H1 (cell line): ENCODE results near the gene NRXN3. TPM values are rescaled to one million over a fixed set of nuclear protein-coding genes. Genes with fewer than 3 reads are reported as not detected.

Source experiments
- CTCF ChIA-PET: fragments of 300-600 bp; sonication (Branson Sonifier 250); formaldehyde crosslinking; loops from one replicate; lab custom pipeline; 2021; ENCODE audit not compliant: partially characterized antibody; lab: Charles Lee
- POLR2A ChIA-PET: fragments of 300-600 bp; sonication (Branson Sonifier 250); formaldehyde crosslinking; loops from one replicate; lab custom pipeline; 2021; ENCODE audit warnings: inconsistent platforms; ENCODE audit not compliant: partially characterized antibody; lab: Charles Lee
- DNase-seq, 2 experiments: peaks; one replicate each; pipeline versions ENCODE4 v3.0.0 to v3.0.0-alpha.2; 2010 to 2022; ENCODE audit warnings: low spot score in 2 of 2, low read depth in 1 of 2, mixed read lengths in 1 of 2
- FAIRE-seq: peaks from 2 replicates; lab custom pipeline; 2011; peaks lifted over from hg19 to GRCh38; lab: Jason Lieb, UNC
- H2AFZ ChIP-seq: 2 replicates; pipeline ENCODE4 v1.8.1; 2012; ENCODE audit warnings: low read length, inconsistent platforms
- H2AK5ac ChIP-seq: 2 replicates; pipeline ENCODE4 v1.6.1; 2013; ENCODE audit warnings: low read depth, low read length
- H2BK120ac ChIP-seq: replicated peaks from 2 replicates; pipeline ENCODE3; 2013; ENCODE audit warnings: low read depth, low read length, inconsistent platforms
- H2BK12ac ChIP-seq: 2 replicates; pipeline ENCODE4 v1.6.1; 2013; ENCODE audit warnings: low read depth, low read length
- H2BK15ac ChIP-seq: 2 replicates; pipeline ENCODE4 v1.6.1; 2013; ENCODE audit warnings: low read length
- H2BK20ac ChIP-seq: 2 replicates; pipeline ENCODE4 v1.6.1; 2013; ENCODE audit warnings: low read length
- H2BK5ac ChIP-seq: 2 replicates; pipeline ENCODE4 v1.6.1; 2013; ENCODE audit warnings: low read depth, low read length
- H3K14ac ChIP-seq: 2 replicates; pipeline ENCODE4 v1.6.1; 2013; ENCODE audit warnings: inconsistent platforms; ENCODE audit not compliant: insufficient read length
- H3K18ac ChIP-seq: 2 replicates; pipeline ENCODE4 v1.6.1; 2013; ENCODE audit warnings: low read length; ENCODE audit errors: extremely low read depth
- H3K23ac ChIP-seq: 2 replicates; pipeline ENCODE4 v1.6.1; 2013; ENCODE audit warnings: inconsistent platforms; ENCODE audit not compliant: insufficient read length
- H3K23me2 ChIP-seq: 2 replicates; pipeline ENCODE4 v1.6.1; 2013; ENCODE audit warnings: low read depth, low read length
- H3K27ac ChIP-seq: 2 replicates; pipeline ENCODE4 v1.6.1; 2011; ENCODE audit warnings: low read depth, low read length, inconsistent platforms
- H3K27me3 ChIP-seq, 4 experiments: replicated peaks in 1 of 4; 1 replicate in 1 of 4; 2 replicates in 3 of 4; pipeline versions ENCODE4 v1.6.1 to v1.8.1; 2011 to 2013; ENCODE audit warnings: low read length in 3 of 4, mild to moderate bottlenecking in 3 of 4, inconsistent platforms in 2 of 4, mixed read lengths in 2 of 4, moderate library complexity in 1 of 4; ENCODE audit not compliant: control insufficient read depth in 3 of 4, insufficient read depth in 3 of 4; ENCODE audit errors: extremely low read depth in 1 of 4
- H3K36me3 ChIP-seq, 4 experiments: 2 replicates each; pipeline versions ENCODE4 v1.6.1 to v1.8.1; 2011 to 2013; ENCODE audit warnings: mild to moderate bottlenecking in 4 of 4, low read length in 3 of 4, moderate library complexity in 2 of 4, control low read depth in 1 of 4, inconsistent platforms in 1 of 4; ENCODE audit not compliant: insufficient read depth in 4 of 4, control insufficient read depth in 2 of 4
- H3K4ac ChIP-seq: replicated peaks from 2 replicates; pipeline ENCODE3; 2013; ENCODE audit warnings: low read length, low read depth, mixed read lengths, inconsistent platforms; ENCODE audit not compliant: insufficient read length
- H3K4me1 ChIP-seq, 4 experiments: replicated peaks in 1 of 4; 1 replicate in 1 of 4; 2 replicates in 3 of 4; pipeline versions ENCODE4 v1.6.1 to v1.8.1; 2011 to 2013; ENCODE audit warnings: low read length in 3 of 4, inconsistent platforms in 2 of 4, mixed read lengths in 1 of 4; ENCODE audit not compliant: insufficient read depth in 4 of 4, control insufficient read depth in 3 of 4
- H3K4me2 ChIP-seq, 2 experiments: 2 replicates each; pipeline versions ENCODE4 v1.6.1 to v1.8.1; 2011 to 2013; ENCODE audit warnings: low read depth in 2 of 2, low read length in 2 of 2, control low read depth in 1 of 2, inconsistent platforms in 1 of 2, mild to moderate bottlenecking in 1 of 2; ENCODE audit not compliant: insufficient read depth in 1 of 2
- H3K4me3 ChIP-seq, 4 experiments: fragments of 200-600, 300-600 bp in 1 of 4; sonication (generic), shearing (Covaris generic), sonication (Bioruptor Twin) in 1 of 4; 2 replicates each; pipeline versions ENCODE4 v1.5.1 to v1.8.1; 2011 to 2016; ENCODE audit warnings: low read length in 4 of 4, low read depth in 3 of 4, control low read depth in 2 of 4, inconsistent platforms in 2 of 4, mild to moderate bottlenecking in 2 of 4, mixed read lengths in 1 of 4, moderate library complexity in 1 of 4; ENCODE audit not compliant: insufficient read depth in 2 of 4; ENCODE audit errors: extremely low read depth in 1 of 4
- H3K56ac ChIP-seq: replicated peaks from 2 replicates; pipeline ENCODE3; 2013; ENCODE audit warnings: low read depth, mild to moderate bottlenecking, mixed read lengths, low read length, inconsistent platforms; ENCODE audit not compliant: insufficient read length
- H3K79me1 ChIP-seq: 2 replicates; pipeline ENCODE4 v1.6.1; 2013; ENCODE audit warnings: low read depth, low read length, control low read depth
- H3K79me2 ChIP-seq, 2 experiments: 2 replicates each; pipeline versions ENCODE4 v1.6.1 to v1.8.1; 2012 to 2013; ENCODE audit warnings: low read length in 2 of 2, mild to moderate bottlenecking in 2 of 2, inconsistent platforms in 1 of 2; ENCODE audit not compliant: insufficient read depth in 2 of 2, control insufficient read depth in 1 of 2
- H3K9ac ChIP-seq, 4 experiments: replicated peaks in 1 of 4; 1 replicate in 1 of 4; 2 replicates in 3 of 4; pipeline versions ENCODE4 v1.6.1 to v1.8.1; 2011 to 2013; ENCODE audit warnings: low read depth in 3 of 4, low read length in 3 of 4, control low read depth in 2 of 4, mild to moderate bottlenecking in 2 of 4, moderate library complexity in 2 of 4, inconsistent platforms in 1 of 4; ENCODE audit errors: extremely low read depth in 1 of 4
- H3K9me3 ChIP-seq, 2 experiments: 2 replicates each; pipeline versions ENCODE4 v1.6.1 to v1.8.1; 2012 to 2013; ENCODE audit warnings: mild to moderate bottlenecking in 2 of 2, moderate library complexity in 2 of 2, control low read depth in 1 of 2, inconsistent platforms in 1 of 2, low read depth in 1 of 2, low read length in 1 of 2, mixed read lengths in 1 of 2; ENCODE audit not compliant: insufficient read depth in 2 of 2
- H4K20me1 ChIP-seq, 2 experiments: replicated peaks in 1 of 2; 2 replicates each; pipeline versions ENCODE3 to v1.8.1; 2011 to 2013; ENCODE audit warnings: inconsistent platforms in 2 of 2, low read length in 2 of 2, mild to moderate bottlenecking in 1 of 2; ENCODE audit not compliant: insufficient read depth in 2 of 2, control insufficient read depth in 1 of 2
- H4K5ac ChIP-seq: 2 replicates; pipeline ENCODE4 v1.6.1; 2013; ENCODE audit warnings: low read length, low read depth, mixed read lengths, inconsistent platforms; ENCODE audit not compliant: insufficient read length
- H4K8ac ChIP-seq: 2 replicates; pipeline ENCODE4 v1.8.0; 2013; ENCODE audit warnings: mild to moderate bottlenecking, moderate library complexity, low read length, inconsistent platforms; ENCODE audit not compliant: insufficient read depth; ENCODE audit errors: extremely low read depth
- H4K91ac ChIP-seq: replicated peaks from 2 replicates; pipeline ENCODE3; 2013; ENCODE audit warnings: low read length, mixed read lengths, inconsistent platforms; ENCODE audit not compliant: insufficient read length
- ASH2L ChIP-seq: fragments of 200-600, 300-600 bp; sonication (generic); IDR thresholded peaks from one replicate; pipeline ENCODE4 v1.7.1; 2017; ENCODE audit warnings: low read length
- CEBPB ChIP-seq: IDR thresholded peaks from 2 replicates; pipeline ENCODE4 v1.6.1; 2012; ENCODE audit warnings: low read depth, low read length
- CHD2 ChIP-seq: IDR thresholded peaks from 2 replicates; pipeline ENCODE4 v1.6.1; 2012; ENCODE audit warnings: low read length, improper control_type of control experiment
- KDM1A ChIP-seq: fragments of 200-600, 300-600 bp; sonication (generic); IDR thresholded peaks from 2 replicates; pipeline ENCODE4 v1.7.1; 2016; ENCODE audit warnings: mild to moderate bottlenecking, low read length, borderline replicate concordance
- KDM4A ChIP-seq: IDR thresholded peaks from one replicate; pipeline ENCODE4 v1.7.1; 2012; ENCODE audit warnings: low read depth, mild to moderate bottlenecking, moderate library complexity, low read length, inconsistent platforms; ENCODE audit not compliant: severe bottlenecking
- MAFK ChIP-seq: IDR thresholded peaks from 2 replicates; pipeline ENCODE4 v1.6.1; 2012; ENCODE audit warnings: low read depth, mild to moderate bottlenecking, improper control_type of control experiment, low read length
- PHF8 ChIP-seq: fragments of 200-600 bp; sonication (generic); conservative IDR thresholded peaks from 2 replicates; pipeline ENCODE4 v1.7.1; 2012; ENCODE audit warnings: low read depth, mild to moderate bottlenecking, inconsistent platforms, low read length, moderate library complexity
- RFX5 ChIP-seq: IDR thresholded peaks from 2 replicates; pipeline ENCODE4 v1.6.1; 2011; ENCODE audit warnings: low read depth, low read length, improper control_type of control experiment, borderline replicate concordance
- SRF ChIP-seq: IDR thresholded peaks from 2 replicates; pipeline ENCODE4 v1.6.1; 2011; ENCODE audit warnings: mild to moderate bottlenecking, low read depth, low read length, moderate library complexity
- WGBS, 2 experiments: shearing (Covaris generic) in 1 of 2; methylation state at CpG; one replicate each; pipeline versions ENCODE4 v1.1.6 to v1.1.7; 2013 to 2015; ENCODE audit warnings: low lambda C conversion rate in 2 of 2, mixed read lengths in 2 of 2, inconsistent platforms in 1 of 2, low coverage in 1 of 2, missing lambda C conversion rate in 1 of 2; ENCODE audit not compliant: insufficient replicate concordance in 2 of 2, insufficient coverage in 1 of 2, insufficient read length in 1 of 2; ENCODE audit errors: extremely low coverage in 1 of 2, missing lambda C conversion rate in 1 of 2; 5-methylcytosine and 5-hydroxymethylcytosine counted together
- polyA plus RNA-seq, 7 experiments: library from polyadenylated mRNA; depleted of rRNA in 3 of 7; stranded (reverse) in 5 of 7; unstranded in 2 of 7; fragments of >200 nt in 5 of 7; fragments of 200-250 nt in 2 of 7; gene quantifications; 1 replicate in 5 of 7; 2 replicates in 1 of 7; 4 replicates in 1 of 7; pipeline versions ENCODE4 v1.2.1 to v1.2.3, GENCODE V29; 2011 to 2013; ENCODE audit warnings: missing spikeins in 2 of 7, mixed read lengths in 2 of 7
- total RNA-seq: library from RNA; stranded (reverse); fragmentation: NEBNext Ultra II Directional; extraction: Animal tissue kit (Norgen Biotek cat#: 25700); gene quantifications from 2 replicates; pipeline ENCODE4 v1.2.1, GENCODE V29; 2021

NRXN3 gene
- total and polyA plus RNA-seq, 2 of the 8 experiments (the other 6 are each of a cell fraction or from before 2014, with no cell fraction given): 2.6 to 4.1 TPM

GRCh38 chr14:78921856-78922255, 751.7 kb downstream of the NRXN3 start:
- no peaks in the 10 kb centered on the region for H3K4me1 ChIP-seq
- POLR2A ChIA-PET: no interaction called here
- no peak overlapping the region for H2AFZ ChIP-seq
- no peaks in the 10 kb centered on the region for H3K23me2 ChIP-seq
- no peak overlapping the region for H3K56ac ChIP-seq
- no peak overlapping the region for H3K23ac ChIP-seq
- no peak for FAIRE-seq
- no peak overlapping the region for H3K4me2 ChIP-seq
- no peak overlapping the region for H3K9ac ChIP-seq
- H3K36me3 ChIP-seq: no peaks in the 10 kb centered on the region
- CTCF ChIA-PET: interaction anchor here (0.7 kb wide), 1 partner anchor 21 kb away, joined by 3 read pairs; no protein-coding TSS in a partner anchor
- H3K18ac ChIP-seq: no peak overlapping the region
- H3K4ac ChIP-seq: no peak overlapping the region
- H3K9me3 ChIP-seq: no peaks in the 10 kb centered on the region
- H2BK120ac ChIP-seq: no peak overlapping the region
- no peak overlapping the region for H3K4me3 ChIP-seq
- H4K20me1 ChIP-seq: no peaks in the 10 kb centered on the region
- TF ChIP-seq RFX5 (no peak), PHF8 (no peak), CEBPB (no peak), KDM4A (no peak), ASH2L (no peak), MAFK (no peak), KDM1A (no peak), SRF (no peak), CHD2 (no peak)
- TF ChIP-seq, all 59 proteins: peak for 0
- Histone ChIP-seq H4K8ac (no peak overlapping the region), H2BK20ac (no peak overlapping the region), H4K5ac (no peak overlapping the region), H2BK12ac (no peak overlapping the region), H3K27me3 (no peaks in the 10 kb centered on the region), H3K79me1 (no peaks in the 10 kb centered on the region), H2BK5ac (no peak overlapping the region), H2AK5ac (no peak overlapping the region), H2BK15ac (no peak overlapping the region), H3K79me2 (no peaks in the 10 kb centered on the region), H3K27ac (no peak overlapping the region), H4K91ac (no peak overlapping the region), H3K14ac (no peak overlapping the region)
- 93% methylated on average over 2 of the region's 2 CpGs; no CpG with 5 or more reads in 1 of the 2 experiments for WGBS, 2 experiments
- DNase-seq: no peak
